Brain microvascular endothelial cell (primary cell): Measurements from ENCODE around the gene SNX6.
"Not testable (repeated sequence)": the region's sequence is repeated elsewhere in the genome, so short reads cannot be mapped to it uniquely, and the experiment has no call there.

Experiments used
- DNase-seq: peaks from one replicate; pipeline ENCODE4 v3.0.0-alpha.2; 2020
- H3K27ac ChIP-seq: fragments of 250-450 bp; sonication (Bioruptor Pico); 2 replicates; pipeline ENCODE4 v1.5.1; 2020; ENCODE audit warnings: mild to moderate bottlenecking, moderate library complexity
- H3K27me3 ChIP-seq: fragments of 250-450 bp; sonication (Bioruptor Pico); replicated peaks from 2 replicates; pipeline ENCODE4 v1.5.1; 2020; ENCODE audit warnings: mild to moderate bottlenecking
- H3K36me3 ChIP-seq: fragments of 250-450 bp; sonication (Bioruptor Pico); replicated peaks from 2 replicates; pipeline ENCODE4 v1.5.1; 2020; ENCODE audit warnings: mild to moderate bottlenecking
- H3K4me3 ChIP-seq: 2 replicates; pipeline ENCODE4 v1.5.1; 2011; ENCODE audit warnings: low read depth, mild to moderate bottlenecking, control low read depth, low read length, moderate library complexity
- in situ Hi-C: cut with HindIII; loops from 2 replicates; pipeline ENCODE4 v1.10.0; 2017; ENCODE audit warnings: low sequenced_read_pairs, low pct_ligation_motif_present
- TF ChIP-seq, protein P1 (sequence below): IDR thresholded peaks from 2 replicates; pipeline ENCODE4 v1.5.1; 2011; ENCODE audit warnings: low read depth, mild to moderate bottlenecking, moderate library complexity, low read length, control low read depth, inconsistent platforms; ENCODE audit errors: missing control alignments

The SNX6 gene

DNA sequence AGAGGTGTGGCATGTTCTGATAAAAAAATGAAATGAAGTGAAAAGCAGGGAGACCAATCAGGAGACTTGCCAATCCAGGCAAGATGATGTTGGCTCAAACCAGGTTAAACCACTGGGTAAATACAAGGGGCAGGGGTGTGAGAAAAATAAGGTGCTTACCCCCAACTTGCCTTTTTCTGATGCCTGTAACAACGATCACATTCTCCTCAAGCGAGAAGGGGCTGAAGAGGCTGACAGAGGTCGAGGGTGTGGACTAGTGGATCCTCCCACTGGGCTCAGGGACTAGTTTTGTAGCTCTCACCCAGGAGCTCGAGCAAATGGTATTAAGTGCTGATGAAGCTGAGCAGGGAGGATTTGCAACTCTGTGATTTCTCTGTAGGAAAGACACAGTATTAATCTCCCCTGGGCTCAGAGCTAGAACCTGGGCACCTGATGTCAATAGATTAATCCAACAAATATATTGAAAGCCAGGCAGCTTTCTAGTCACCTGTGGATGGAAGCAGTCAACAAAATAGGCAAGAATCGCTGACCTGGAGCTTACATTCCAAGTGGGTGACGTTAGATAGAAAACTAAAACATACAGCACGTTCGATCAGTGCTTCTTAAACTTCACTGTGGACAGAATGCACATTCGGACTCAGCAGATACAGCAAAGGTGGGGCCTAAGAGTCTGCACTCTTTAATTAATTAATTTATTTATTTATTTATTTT is 75.3 kb downstream of the SNX6 start:
- in situ Hi-C loops: no loop called here
- DNase-seq: no peak
- Histone ChIP-seq H3K4me3 (no peak overlapping the region), H3K27ac (no peak overlapping the region), H3K36me3 (no peaks in the 10 kb centered on the region), H3K27me3 (no peaks in the 10 kb centered on the region)
- TF ChIP-seq, protein P1, sequence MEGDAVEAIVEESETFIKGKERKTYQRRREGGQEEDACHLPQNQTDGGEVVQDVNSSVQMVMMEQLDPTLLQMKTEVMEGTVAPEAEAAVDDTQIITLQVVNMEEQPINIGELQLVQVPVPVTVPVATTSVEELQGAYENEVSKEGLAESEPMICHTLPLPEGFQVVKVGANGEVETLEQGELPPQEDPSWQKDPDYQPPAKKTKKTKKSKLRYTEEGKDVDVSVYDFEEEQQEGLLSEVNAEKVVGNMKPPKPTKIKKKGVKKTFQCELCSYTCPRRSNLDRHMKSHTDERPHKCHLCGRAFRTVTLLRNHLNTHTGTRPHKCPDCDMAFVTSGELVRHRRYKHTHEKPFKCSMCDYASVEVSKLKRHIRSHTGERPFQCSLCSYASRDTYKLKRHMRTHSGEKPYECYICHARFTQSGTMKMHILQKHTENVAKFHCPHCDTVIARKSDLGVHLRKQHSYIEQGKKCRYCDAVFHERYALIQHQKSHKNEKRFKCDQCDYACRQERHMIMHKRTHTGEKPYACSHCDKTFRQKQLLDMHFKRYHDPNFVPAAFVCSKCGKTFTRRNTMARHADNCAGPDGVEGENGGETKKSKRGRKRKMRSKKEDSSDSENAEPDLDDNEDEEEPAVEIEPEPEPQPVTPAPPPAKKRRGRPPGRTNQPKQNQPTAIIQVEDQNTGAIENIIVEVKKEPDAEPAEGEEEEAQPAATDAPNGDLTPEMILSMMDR: no peak

DNA sequence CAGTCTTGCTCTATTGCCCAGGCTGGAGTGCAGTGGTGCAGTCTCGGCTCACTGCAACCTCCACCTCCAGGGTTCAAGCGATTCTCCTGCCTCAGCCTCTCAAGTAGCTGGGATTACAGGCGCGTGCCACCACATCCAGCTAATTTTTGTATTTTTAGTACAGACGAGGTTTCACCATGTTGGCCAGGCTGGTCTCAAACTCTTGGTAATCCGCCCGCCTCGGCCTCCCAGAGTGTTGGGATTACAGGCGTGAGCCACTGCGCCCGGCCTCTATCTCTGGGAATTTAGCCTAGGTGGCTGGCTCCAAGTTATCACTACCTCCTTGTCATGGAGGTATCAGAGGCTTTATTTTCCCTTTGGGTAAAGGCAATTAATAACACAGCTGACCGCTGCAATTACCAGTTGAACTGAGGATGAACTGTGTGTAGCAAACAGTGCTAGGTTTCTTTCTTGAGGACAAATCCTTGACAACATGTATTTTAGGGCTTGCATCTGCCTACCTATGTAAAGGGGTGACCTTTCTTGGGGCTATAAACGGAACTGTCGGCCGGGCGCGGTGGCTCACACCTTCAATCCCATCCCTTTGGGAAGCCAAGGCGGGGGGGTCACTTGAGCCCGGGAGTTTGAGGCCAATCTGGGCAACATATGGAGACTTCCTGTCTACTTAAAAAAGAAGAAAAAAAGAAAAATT is 80.5 kb downstream of the SNX6 start:
- H3K27me3 ChIP-seq, H3K4me3 ChIP-seq, DNase-seq, H3K27ac ChIP-seq, in situ Hi-C loops, H3K36me3 ChIP-seq: not testable (repeated sequence)

DNA sequence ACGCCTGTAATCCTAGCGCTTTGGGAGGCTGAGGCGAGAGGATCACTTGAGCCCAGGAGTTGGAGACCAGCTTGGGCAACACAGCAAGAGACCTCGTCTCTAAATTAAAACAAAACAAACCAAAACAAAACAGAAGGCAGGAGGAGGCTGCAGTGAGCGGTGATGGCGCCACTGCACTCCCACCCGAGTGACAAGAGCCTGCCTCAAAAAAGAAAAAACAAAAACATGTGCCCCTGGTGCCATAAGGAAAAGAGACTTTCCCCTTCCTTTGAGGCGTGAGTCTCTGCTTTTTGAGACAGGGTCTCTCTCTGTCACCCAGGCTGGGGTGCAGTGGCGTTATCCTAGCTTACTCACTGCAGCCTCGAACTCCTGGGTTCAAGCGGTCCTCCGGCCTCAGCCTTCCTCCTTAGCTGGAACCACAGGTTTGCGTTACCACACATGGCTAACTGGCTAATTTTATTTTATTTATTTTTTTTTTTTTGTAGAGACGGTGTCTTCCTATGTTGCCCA is 81.4 kb downstream of the SNX6 start:
- no peaks in the 10 kb centered on the region for H3K36me3 ChIP-seq
- H3K27me3 ChIP-seq: no peaks in the 10 kb centered on the region
- no peak overlapping the region for H3K4me3 ChIP-seq
- DNase-seq: no peak
- TF ChIP-seq, protein P1: no peak
- in situ Hi-C loops: no loop called here
- no peak overlapping the region for H3K27ac ChIP-seq

DNA sequence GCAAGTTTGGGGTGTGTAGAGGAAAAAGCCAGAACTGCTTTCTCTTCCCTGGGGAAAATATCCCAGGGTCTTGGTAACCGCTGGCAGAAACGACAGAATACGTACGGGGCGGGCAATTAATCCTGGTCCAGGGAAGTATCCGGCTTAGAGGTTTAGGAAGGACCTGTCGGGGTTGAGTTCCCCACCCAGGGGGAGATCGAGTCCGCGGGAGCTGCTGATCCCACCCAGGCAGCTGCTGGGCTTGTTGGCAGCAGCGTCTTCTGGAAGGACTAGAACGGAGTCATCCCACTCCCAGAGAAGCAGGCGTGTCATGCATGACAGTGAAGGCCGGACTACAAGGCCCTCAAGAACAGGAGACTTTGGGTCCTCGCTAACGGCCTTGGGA is 82.8 kb downstream of the SNX6 start:
- in situ Hi-C loops: not testable (repeated sequence)

DNA sequence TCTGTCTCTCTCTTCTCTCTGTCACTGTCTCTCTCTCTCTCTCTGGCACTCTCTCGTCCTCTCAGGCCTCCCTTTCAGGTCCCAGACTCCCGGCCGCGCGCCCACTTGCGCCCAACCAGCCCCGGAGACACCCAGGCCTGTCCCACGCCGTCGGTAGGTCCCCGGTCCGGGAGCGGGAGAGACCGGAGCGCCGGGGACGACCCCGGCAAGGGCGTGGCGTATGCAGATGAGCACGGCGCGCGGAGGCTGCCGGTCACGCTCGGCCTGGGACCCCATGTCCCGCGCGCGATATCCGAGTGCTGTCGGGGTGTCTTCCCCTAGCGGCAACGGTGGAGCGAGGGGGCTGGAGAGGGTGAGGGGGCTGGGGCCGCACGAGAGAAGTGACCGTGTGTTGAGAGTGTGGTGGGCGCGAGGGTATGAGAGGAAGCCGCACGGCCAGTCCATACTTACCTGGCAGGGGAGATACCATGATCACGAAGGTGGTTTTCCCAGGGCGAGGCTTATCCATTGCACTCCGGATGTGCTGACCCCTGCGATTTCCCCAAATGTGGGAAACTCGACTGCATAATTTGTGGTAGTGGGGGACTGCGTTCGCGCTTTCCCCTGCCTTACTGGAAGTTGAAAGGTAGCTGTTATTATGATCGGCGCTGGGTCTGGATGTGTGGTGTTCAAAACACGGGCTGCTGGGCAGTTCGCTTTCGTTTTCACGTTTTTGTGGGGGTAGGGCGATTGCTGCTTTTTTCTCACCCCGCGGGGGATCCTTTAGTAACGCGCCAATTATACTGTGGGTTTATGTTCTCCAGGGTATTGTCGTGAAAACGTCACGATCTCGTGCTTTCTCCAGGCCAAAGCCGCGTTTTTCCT is 83.4 kb downstream of the SNX6 start:
- H3K36me3 ChIP-seq, H3K27ac ChIP-seq, DNase-seq, in situ Hi-C loops, H3K4me3 ChIP-seq, H3K27me3 ChIP-seq: not testable (repeated sequence)

More for the DNA sequence above, 82.8 kb downstream of the SNX6 start:
- not testable (repeated sequence) for H3K4me3 ChIP-seq, H3K27me3 ChIP-seq, H3K27ac ChIP-seq, H3K36me3 ChIP-seq, DNase-seq

DNA sequence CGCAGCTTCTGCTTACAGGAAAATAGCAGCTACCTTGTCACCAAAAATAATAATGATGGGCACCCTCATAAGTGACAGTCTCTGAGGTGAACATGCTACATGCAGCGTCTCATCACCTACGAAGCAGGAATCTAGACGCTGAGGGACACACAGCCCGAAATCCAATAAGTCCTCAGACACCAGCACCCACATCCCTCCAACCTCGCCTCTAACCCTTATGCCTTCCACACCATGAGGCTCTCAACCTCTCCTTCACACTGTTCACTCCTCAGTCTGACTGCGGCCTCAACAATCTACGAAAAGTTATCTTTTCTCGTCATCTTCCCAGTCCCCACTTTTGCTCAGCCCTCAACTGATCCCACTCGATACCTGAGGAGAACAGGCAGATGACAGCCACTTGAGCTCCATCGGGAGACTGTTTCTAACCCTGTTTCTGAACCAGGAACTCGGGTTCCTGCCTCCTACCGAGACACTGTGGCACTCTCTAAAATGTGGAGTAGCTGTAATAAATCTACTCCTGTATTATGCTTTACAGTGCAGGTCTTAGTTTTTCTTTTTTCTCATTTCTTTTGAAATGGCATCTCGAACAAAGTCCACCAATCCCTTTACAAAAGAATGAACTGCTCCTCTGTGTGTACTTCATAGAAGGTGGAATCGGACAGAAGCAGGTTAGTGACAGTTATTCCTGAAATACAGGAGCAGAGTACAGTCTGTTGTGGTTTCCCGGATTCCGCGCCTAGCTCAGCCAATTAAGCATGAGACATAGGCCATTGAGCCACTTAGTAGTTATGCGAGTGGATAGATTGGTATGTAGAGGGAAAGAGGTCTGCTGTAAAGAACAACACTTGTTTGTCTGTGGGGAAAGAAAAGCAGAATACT is 89.5 kb downstream of the SNX6 start:
- H3K27me3 ChIP-seq, H3K36me3 ChIP-seq, DNase-seq, in situ Hi-C loops: not testable (repeated sequence)
- H3K4me3 ChIP-seq: peak overlapping the region; percentile 98
- peak overlapping the region; percentile 90 for H3K27ac ChIP-seq

DNA sequence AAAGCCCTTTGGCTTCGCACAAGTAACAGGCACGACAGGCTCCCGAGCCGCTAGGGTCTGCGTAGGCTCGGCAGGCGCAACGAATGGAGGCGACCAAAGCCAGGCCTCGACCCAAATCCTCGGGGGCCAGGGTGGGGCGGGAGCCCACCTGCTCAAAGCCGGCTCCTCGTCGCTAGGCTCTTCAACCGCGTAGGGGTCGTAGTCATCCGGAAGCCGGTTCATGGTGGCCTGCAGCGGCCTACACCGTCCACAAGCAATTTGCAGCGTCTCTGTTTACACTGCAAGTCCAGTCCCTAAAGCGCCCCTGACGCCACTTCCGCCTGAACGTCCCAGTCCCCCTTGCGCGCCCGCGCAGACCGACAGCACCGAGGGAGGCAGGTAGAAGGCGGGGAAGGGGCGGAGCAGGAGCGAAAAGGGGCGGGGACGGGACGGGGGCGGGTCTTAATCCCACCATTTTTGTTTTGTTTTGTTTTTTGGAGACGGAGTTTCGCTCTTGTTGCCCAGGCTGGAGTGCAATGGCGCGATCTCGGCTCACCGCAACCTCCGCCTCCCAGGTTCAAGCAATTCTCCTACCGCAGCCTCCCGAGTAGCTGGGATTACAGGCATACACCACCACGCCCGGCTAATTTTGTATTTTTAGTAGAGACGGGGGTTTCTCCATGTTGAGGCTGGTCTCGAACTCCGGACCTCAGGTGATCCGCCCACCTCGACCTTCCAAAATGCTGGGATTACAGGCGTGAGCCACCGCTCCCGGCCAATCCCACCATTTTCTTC is 90.4 kb downstream of the SNX6 start, which contains the start of gene EAPP:
Gene EAPP, minus strand, starts transcription at position 295 of the 774 bp plus-strand sequence. Its CDS starts 73 bp downstream, at position 222.
- peak within 1 kb of the TSS; percentile 98 for H3K4me3 ChIP-seq
- in situ Hi-C loops: no loop called here
- TF ChIP-seq, protein P1: no peak
- H3K27me3 ChIP-seq: no peaks in the 10 kb centered on the region
- peaks cover 4% of the 10 kb centered on the region for H3K36me3 ChIP-seq
- peak within 1 kb of the TSS; percentile 90 for H3K27ac ChIP-seq
- DNase-seq: peak; percentile 96
